Lung (tissue), 12 donors: Measurements from ENCODE around the gene WSCD1. TPM values are rescaled to one million over a fixed set of nuclear protein-coding genes. Genes with fewer than 3 reads are reported as not detected.

ENCODE experiments used
- ATAC-seq: fragments of 200-7000 bp; cut with Tn5 transposase; one replicate; pipeline ENCODE4 v1.9.1; 2020; ENCODE audit warnings: moderate number of reproducible peaks; ENCODE audit not compliant: insufficient read depth, low FRiP score
- DNase-seq, 3 donors: peaks; one replicate each; pipeline ENCODE4 v3.0.0-alpha.2; 2013 to 2017
- H3K27ac ChIP-seq, 2 donors: one replicate each; pipeline ENCODE4 v1.5.1; 2013; ENCODE audit warnings: mild to moderate bottlenecking in 2 of 2, moderate library complexity in 2 of 2, control low read depth in 1 of 2, inconsistent platforms in 1 of 2, low read depth in 1 of 2, low read length in 1 of 2
- H3K27me3 ChIP-seq, 3 donors: one replicate each; pipeline ENCODE4 v1.5.1; 2013; ENCODE audit warnings: low read length in 2 of 3; ENCODE audit not compliant: control insufficient read depth in 3 of 3, insufficient read depth in 3 of 3
- H3K36me3 ChIP-seq, 4 donors: one replicate each; pipeline ENCODE4 v1.5.1; 2013; ENCODE audit warnings: low read length in 4 of 4, mild to moderate bottlenecking in 1 of 4, moderate library complexity in 1 of 4; ENCODE audit not compliant: control insufficient read depth in 4 of 4, insufficient read depth in 4 of 4
- H3K4me1 ChIP-seq, 5 donors: one replicate each; pipeline ENCODE4 v1.5.1; 2013; ENCODE audit warnings: low read length in 5 of 5, mild to moderate bottlenecking in 2 of 5, moderate library complexity in 1 of 5; ENCODE audit not compliant: control insufficient read depth in 5 of 5, insufficient read depth in 5 of 5
- H3K4me3 ChIP-seq: one replicate; pipeline ENCODE4 v1.5.1; 2013; ENCODE audit warnings: mild to moderate bottlenecking, control low read depth, moderate library complexity
- H3K9ac ChIP-seq, 2 donors: one replicate each; pipeline ENCODE4 v1.5.1; 2013; ENCODE audit warnings: low read length in 2 of 2, control low read depth in 1 of 2; ENCODE audit not compliant: insufficient read depth in 1 of 2
- H3K9me3 ChIP-seq, 4 donors: one replicate each; pipeline ENCODE4 v1.5.1; 2013; ENCODE audit warnings: low read length in 3 of 4, mild to moderate bottlenecking in 1 of 4, moderate library complexity in 1 of 4; ENCODE audit not compliant: control insufficient read depth in 4 of 4, insufficient read depth in 3 of 4
- WGBS, 2 donors: extraction: QIAGEN DNeasy Blood & Tissue Kit; methylation state at CpG; one replicate each; pipeline ENCODE4 v1.1.7; 2013; 5-methylcytosine and 5-hydroxymethylcytosine counted together
- polyA plus RNA-seq, 2 donors: library from polyadenylated mRNA; stranded (reverse); fragments of 200-250 nt; gene quantifications; one replicate each; pipeline ENCODE4 v1.2.1, GENCODE V29; 2013
- total RNA-seq, 2 donors: library from RNA; depleted of rRNA in 1 of 2; stranded (reverse); fragments of >200 nt in 1 of 2; gene quantifications; one replicate each; pipeline ENCODE4 v1.2.1, GENCODE V29; 2014 to 2021
- TF ChIP-seq, protein P1 (sequence below): IDR thresholded peaks from 2 replicates; pipeline ENCODE4 v1.5.1; 2012; ENCODE audit warnings: mild to moderate bottlenecking; ENCODE audit errors: control extremely low read depth, extremely low read depth
- donor health status: control.
- donor health status: control.
- donor health status: Bipolar disorder and iron deficiency.
- donor health status: healthy.
- donor health status: DM: yes; HTN: yes; CAD: no.

The WSCD1 gene
- total and polyA plus RNA-seq, 4 donors: 1.5 to 13.4 (median 3.8) TPM

- peaks cover 0 to 4% (median 0%) of the 10 kb centered on the region in 5 donors for H3K4me1 ChIP-seq
- DNase-seq (no peak), ATAC-seq (no peak)
- no peak overlapping the region for H3K4me3 ChIP-seq
- H3K36me3 ChIP-seq: no peaks in the 10 kb centered on the region
- WGBS, 2 donors: 90 to 95% methylated on average over 9 of the region's 9 CpGs
- H3K9ac ChIP-seq: no peak overlapping the region
- no peak overlapping the region for H3K27ac ChIP-seq
- H3K27me3 ChIP-seq: no peaks in the 10 kb centered on the region
- TF ChIP-seq, protein P1, sequence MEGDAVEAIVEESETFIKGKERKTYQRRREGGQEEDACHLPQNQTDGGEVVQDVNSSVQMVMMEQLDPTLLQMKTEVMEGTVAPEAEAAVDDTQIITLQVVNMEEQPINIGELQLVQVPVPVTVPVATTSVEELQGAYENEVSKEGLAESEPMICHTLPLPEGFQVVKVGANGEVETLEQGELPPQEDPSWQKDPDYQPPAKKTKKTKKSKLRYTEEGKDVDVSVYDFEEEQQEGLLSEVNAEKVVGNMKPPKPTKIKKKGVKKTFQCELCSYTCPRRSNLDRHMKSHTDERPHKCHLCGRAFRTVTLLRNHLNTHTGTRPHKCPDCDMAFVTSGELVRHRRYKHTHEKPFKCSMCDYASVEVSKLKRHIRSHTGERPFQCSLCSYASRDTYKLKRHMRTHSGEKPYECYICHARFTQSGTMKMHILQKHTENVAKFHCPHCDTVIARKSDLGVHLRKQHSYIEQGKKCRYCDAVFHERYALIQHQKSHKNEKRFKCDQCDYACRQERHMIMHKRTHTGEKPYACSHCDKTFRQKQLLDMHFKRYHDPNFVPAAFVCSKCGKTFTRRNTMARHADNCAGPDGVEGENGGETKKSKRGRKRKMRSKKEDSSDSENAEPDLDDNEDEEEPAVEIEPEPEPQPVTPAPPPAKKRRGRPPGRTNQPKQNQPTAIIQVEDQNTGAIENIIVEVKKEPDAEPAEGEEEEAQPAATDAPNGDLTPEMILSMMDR: no peak
- no peaks in the 10 kb centered on the region for H3K9me3 ChIP-seq
Observed at GRCh38 chr17:6100146-6100545, 30.0 kb downstream of the WSCD1 start.

DNA sequence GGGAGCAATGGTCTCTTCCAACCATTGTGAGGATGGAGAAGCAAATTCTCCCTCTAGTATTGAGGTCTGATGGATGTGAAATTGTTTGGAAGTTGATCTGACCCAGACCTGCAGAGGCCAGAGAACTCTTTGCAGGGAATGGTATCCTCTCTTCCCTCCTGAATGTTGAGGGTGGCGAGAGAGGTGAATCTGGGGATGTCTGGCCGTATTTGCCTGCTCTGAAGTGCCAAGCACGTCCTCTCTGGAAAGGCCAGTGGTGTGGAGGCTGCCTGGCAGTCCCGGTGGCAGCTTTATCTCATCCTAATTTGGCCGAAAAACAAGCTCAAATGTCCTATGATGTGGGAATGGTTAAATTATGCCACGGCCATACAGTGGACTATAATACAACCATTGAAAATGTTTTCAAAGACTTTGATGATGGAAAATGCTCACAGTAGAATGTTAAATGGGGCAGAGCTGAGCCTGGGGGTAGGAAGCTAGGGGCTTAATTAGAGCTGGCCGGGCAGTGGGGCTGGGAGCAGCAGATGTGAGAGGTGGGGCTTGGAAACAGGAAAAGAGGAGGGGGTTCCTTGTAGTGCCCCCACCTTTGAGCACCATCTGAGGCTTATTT, 30.8 kb downstream of the WSCD1 start:
- Histone ChIP-seq H3K36me3 (no peaks in the 10 kb centered on the region), H3K4me1 (peaks cover 0 to 4% (median 0%) of the 10 kb centered on the region in 5 donors), H3K4me3 (no peak overlapping the region), H3K27me3 (no peaks in the 10 kb centered on the region), H3K9ac (no peak overlapping the region), H3K9me3 (no peaks in the 10 kb centered on the region), H3K27ac (no peak overlapping the region)
- ATAC-seq (no peak), DNase-seq (no peak)
- 83 to 87% methylated on average over 7 of the region's 7 CpGs for WGBS, 2 donors
- TF ChIP-seq, protein P1: no peak

DNA sequence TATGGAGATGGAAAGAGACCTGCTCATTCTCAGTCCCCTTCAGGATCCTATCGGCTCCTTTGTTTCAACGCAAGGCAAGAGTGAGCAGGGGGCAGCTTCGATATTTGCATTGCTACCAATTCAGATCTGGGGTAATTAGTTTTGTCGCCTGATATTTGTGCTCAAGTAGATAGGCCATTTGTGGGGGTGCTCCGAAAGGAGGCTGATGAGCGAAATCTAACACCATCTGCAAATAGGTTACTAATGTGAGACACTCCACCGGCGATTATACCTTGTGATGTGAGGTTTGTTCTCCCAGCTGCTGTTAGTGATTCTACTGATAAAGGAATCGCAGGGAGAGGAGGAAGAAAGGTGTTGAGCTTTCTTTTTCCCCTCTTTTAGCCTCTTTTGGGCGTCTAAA, 31.5 kb downstream of the WSCD1 start:
- H3K27me3 ChIP-seq: no peaks in the 10 kb centered on the region
- no peak for ATAC-seq
- WGBS, 2 donors: 67 to 81% methylated on average over 10 of the region's 10 CpGs
- H3K27ac ChIP-seq: no peak overlapping the region
- H3K4me1 ChIP-seq: peaks cover 0 to 4% (median 0%) of the 10 kb centered on the region in 5 donors
- no peak overlapping the region for H3K9ac ChIP-seq
- no peak overlapping the region for H3K4me3 ChIP-seq
- H3K36me3 ChIP-seq: no peaks in the 10 kb centered on the region
- H3K9me3 ChIP-seq: no peaks in the 10 kb centered on the region
- TF ChIP-seq, protein P1: no peak
- no peak for DNase-seq

DNA sequence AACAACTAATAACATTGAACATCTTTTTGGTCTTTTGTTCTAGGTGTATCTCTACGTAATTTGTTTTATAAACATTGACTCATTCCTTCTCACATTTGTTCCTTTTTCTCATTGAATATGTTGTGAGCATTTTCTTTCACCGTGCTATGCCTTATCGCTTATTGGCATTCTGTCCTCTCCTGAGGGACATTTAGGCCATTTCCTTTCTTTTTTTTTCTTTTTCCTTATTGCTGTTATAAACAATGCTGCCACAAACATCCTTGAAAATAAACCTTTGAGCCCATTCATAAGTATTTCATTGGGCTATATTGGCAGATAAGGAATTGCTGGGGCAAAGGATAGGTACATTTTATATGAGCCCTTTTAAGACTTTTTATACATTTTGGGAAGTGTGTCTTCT, 32.4 kb downstream of the WSCD1 start:
- Histone ChIP-seq H3K27me3 (no peaks in the 10 kb centered on the region), H3K27ac (no peak overlapping the region), H3K9ac (no peak overlapping the region), H3K36me3 (no peaks in the 10 kb centered on the region), H3K4me1 (peaks cover 0 to 4% (median 0%) of the 10 kb centered on the region in 5 donors), H3K9me3 (no peaks in the 10 kb centered on the region), H3K4me3 (no peak overlapping the region)
- ATAC-seq (no peak), DNase-seq (no peak)
- WGBS, 2 donors: 64 to 76% methylated on average over 3 of the region's 3 CpGs
- TF ChIP-seq, protein P1: no peak
